Measurements from ENCODE around the gene LCN15. TPM values are rescaled to one million over a fixed set of nuclear protein-coding genes. Genes with fewer than 3 reads are reported as not detected.

Gene LCN15
- total RNA-seq, 3 donors from 2014 or later, result not detected

- TF ChIP-seq CTCF (IDR thresholded peaks at IDR 0.05), result no peak
- TF ChIP-seq POLR2A (IDR thresholded peaks at IDR 0.05), result no peak
- no peak for TF ChIP-seq POLR2AphosphoS5 (IDR thresholded peaks at IDR 0.05)
- H3K27ac ChIP-seq, result no peak overlapping the region
- H3K4me1 ChIP-seq, result peaks cover 8 to 11% of the 10 kb centered on the region in 2 donors
- H3K36me3 ChIP-seq, result no peaks in the 10 kb centered on the region
- intact Hi-C loops (cut with DNase I; ENCODE audit: low total_unique reads), result no loop called here
- peak overlapping the region in 2 of 3 donors; percentile 3 to 20 for H3K4me3 ChIP-seq
- DNase-seq (ENCODE audit: low spot score in 2 of 2), result no peak
- H3K27me3 ChIP-seq, result peaks cover 2 to 49% of the 10 kb centered on the region in 2 donors
- H3K9me3 ChIP-seq, result no peaks in the 10 kb centered on the region
These were observed 19.5 kb downstream of the LCN15 start for GRCh38 chr9:136744773-136745172.

- Histone ChIP-seq H3K27ac (no peak overlapping the region), H3K36me3 (no peaks in the 10 kb centered on the region), H3K4me3 (no peak overlapping the region), H3K9me3 (no peaks in the 10 kb centered on the region), H3K4me1 (peaks cover 8 to 11% of the 10 kb centered on the region in 2 donors), H3K27me3 (peaks cover 2 to 58% of the 10 kb centered on the region in 2 donors)
- no peak for TF ChIP-seq CTCF (IDR thresholded peaks at IDR 0.05)
- no peak for TF ChIP-seq POLR2AphosphoS5 (IDR thresholded peaks at IDR 0.05)
- TF ChIP-seq POLR2A (IDR thresholded peaks at IDR 0.05), result no peak
- DNase-seq (ENCODE audit: low spot score in 2 of 2), result no peak
- intact Hi-C loops (cut with DNase I; ENCODE audit: low total_unique reads), result no loop called here
These were observed 20.6 kb downstream of the LCN15 start for GRCh38 chr9:136743639-136744211.

- peak within 1 kb of the TSS; percentile 4 to 41 (median 11) for H3K4me3 ChIP-seq
- intact Hi-C loops (cut with DNase I; ENCODE audit: low total_unique reads), result no loop called here
- no peak for DNase-seq (ENCODE audit: low spot score in 2 of 2)
- H3K27ac ChIP-seq, result no peak within 1 kb of the TSS
- no peak for TF ChIP-seq POLR2AphosphoS5 (IDR thresholded peaks at IDR 0.05)
- TF ChIP-seq POLR2A (IDR thresholded peaks at IDR 0.05), result no peak
- no peak for TF ChIP-seq CTCF (IDR thresholded peaks at IDR 0.05)
- no peaks in the 10 kb centered on the region for H3K36me3 ChIP-seq
- peaks cover 8 to 11% of the 10 kb centered on the region in 2 donors for H3K4me1 ChIP-seq
- H3K9me3 ChIP-seq, result no peaks in the 10 kb centered on the region
- H3K27me3 ChIP-seq, result peaks cover 2 to 61% of the 10 kb centered on the region in 2 donors
These were observed 21.5 kb downstream of the LCN15 start, which contains the start of gene LCN10 for GRCh38 chr9:136742591-136743391. Gene LCN10, minus strand, starts transcription at chr9:136742940. Its CDS starts 37 bp downstream, at chr9:136742903.

GRCh38 chr9:136741883-136742571 is 22.3 kb downstream of the LCN15 start:
- TF ChIP-seq POLR2AphosphoS5 (IDR thresholded peaks at IDR 0.05) (no peak), POLR2A (IDR thresholded peaks at IDR 0.05) (no peak), CTCF (IDR thresholded peaks at IDR 0.05) (no peak)
- DNase-seq (ENCODE audit: low spot score in 2 of 2), result no peak
- no peak overlapping the region for H3K27ac ChIP-seq

More at GRCh38 chr9:136741883-136742571, 22.3 kb downstream of the LCN15 start:
- Histone ChIP-seq H3K4me1 (peaks cover 8 to 11% of the 10 kb centered on the region in 2 donors), H3K27me3 (peaks cover 2 to 61% of the 10 kb centered on the region in 2 donors), H3K4me3 (peak overlapping the region; percentile 4 to 41 (median 11)), H3K36me3 (no peaks in the 10 kb centered on the region), H3K9me3 (no peaks in the 10 kb centered on the region)
- intact Hi-C loops (cut with DNase I; ENCODE audit: low total_unique reads), result no loop called here

Data from breast epithelium (tissue), 4 donors.